Measurements from ENCODE around the gene HSD17B1.
A peak's percentile ranks its signal among the peaks of the same experiment; 100 is the strongest.
"Not testable (repeated sequence)": the region's sequence is repeated elsewhere in the genome, so short reads cannot be mapped to it uniquely, and the experiment has no call there.

HSD17B1 gene, protein sequence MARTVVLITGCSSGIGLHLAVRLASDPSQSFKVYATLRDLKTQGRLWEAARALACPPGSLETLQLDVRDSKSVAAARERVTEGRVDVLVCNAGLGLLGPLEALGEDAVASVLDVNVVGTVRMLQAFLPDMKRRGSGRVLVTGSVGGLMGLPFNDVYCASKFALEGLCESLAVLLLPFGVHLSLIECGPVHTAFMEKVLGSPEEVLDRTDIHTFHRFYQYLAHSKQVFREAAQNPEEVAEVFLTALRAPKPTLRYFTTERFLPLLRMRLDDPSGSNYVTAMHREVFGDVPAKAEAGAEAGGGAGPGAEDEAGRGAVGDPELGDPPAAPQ

DNA sequence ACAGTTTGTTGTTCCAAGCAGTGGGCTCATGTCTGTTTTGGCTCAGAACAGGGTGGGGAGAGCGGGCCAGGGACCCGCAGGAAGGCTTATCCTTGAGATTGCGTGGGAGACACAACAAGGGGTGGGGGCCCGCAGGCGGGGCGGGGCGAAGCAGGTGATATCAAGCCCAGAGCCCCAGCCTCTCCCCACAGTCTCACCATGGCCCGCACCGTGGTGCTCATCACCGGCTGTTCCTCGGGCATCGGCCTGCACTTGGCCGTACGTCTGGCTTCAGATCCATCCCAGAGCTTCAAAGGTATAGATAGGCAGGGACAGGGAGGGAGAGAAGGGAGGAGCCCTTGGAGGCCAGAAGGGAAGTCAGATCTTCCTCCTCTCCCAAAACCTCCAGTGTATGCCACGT is at the start of gene HSD17B1:
Gene HSD17B1 (plus strand): TSS at position 188 of the 400 bp plus-strand sequence. CDS start 11 bp downstream, at position 199.
- DNase-seq (ENCODE audit: low spot score), result not testable (repeated sequence)

DNA sequence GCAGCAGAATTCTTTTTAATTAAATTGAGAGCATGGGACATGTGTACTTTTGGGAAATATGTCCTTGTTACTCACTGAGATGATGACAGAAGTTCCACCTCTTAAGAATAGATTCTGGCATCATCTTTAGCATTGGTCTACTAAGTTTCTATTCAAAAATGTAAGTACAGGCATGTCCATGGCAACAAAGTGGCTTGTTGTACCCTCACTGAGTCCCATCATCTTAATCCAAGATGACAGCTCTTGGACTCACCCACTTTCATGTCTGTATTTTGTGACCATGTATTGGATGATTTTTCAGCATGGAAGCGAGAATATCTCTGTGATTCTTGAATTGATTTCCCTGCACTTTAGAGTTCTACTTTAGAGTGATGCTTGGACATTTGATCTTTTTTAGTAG is 49.8 kb upstream of the HSD17B1 start:
- DNase-seq (ENCODE audit: low spot score), result no peak

DNA sequence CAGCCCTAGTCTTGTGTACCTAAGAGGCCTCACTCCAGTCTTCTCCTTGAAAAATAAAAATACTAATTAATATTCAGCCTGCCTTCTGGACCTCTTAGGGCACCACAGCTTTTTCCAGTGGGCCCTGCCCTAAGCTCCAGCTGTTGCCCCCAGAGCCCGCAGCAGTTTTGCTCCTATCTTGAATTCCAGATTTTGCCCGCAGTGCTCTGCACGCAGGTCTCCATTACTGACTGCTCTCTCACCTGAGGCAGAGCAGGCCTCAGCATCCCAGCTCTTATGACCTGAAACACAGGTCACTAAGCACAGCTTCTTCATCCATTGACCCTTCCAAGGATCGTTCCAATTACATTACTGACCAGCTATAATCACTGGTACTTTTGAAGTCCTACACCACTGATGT is 45.1 kb upstream of the HSD17B1 start:
- DNase-seq (ENCODE audit: low spot score), result no peak

DNA sequence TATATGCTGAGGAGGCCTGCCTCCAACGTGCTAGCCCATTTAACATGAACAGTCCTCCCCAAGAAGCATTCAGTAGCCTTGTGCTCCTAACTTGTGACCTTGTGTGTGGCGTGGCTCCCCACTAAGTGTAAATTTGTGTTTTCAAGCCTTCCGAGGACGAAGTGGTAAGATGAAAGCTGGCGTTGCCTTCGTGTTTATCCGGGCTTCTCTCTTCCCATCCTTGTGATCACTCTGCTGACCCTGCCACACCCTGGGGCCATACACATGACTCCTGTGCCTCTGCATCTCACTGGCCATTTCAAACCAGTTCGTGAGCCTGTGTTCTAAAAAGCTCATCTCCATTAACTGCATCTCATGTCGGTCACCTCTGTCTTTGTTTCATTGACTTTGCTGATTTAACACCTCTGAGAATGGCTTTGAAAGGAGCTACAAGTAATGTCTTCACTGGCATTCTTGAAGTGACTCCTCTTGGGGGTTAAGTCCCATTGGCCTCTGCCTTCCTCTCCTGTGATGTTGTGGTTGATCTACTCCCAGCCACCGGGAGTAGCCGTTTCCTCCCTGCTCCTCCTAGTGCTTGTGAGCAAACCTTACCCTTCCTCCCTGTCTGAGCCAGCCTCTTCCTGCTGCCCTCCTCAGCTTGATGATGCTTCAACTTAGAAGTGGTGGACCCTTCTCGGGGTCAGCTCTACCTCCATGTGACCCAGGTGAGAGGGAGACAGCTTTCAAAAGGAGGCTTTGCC is 44.1 kb upstream of the HSD17B1 start:
- DNase-seq (ENCODE audit: low spot score), result no peak

DNA sequence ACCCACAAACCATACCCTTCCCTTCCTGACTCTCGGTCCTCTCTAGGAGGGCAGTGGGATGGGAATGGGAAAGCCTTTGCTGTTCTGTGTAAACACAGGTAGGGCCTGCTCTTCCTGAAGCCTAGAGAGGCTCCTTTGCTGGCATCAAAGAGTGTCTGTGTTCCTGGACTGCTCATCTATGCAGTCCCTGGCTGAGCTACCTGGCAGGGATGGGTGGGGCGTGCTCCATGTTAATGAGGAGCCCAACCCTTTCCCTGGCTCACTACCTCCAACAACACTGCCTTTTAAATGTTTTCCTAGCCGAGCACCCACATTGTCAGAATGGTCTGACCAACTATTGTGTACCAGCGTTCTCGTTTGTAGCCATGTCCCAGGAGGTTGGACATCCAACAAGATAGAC is 43.3 kb upstream of the HSD17B1 start:
- DNase-seq (ENCODE audit: low spot score), result no peak

DNA sequence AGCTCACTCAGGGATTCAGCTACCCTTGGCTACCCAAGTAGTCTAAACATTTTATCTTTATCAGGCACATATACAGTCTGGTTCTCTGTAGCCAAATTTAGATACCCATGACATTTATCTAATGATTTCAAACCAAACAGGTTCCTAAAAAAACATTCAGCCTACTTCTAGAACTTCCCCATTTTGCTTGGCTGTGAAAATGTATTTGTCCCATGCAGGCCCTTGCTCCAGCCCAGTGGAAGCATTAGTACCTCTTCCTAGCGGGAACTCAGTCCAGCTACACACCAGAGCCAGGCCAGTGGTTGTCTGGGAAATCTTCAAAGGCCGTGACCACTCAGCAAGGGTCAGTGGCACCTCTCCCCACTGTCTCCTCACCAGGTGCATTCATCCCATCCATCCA is 42.9 kb upstream of the HSD17B1 start:
- DNase-seq (ENCODE audit: low spot score), result no peak

DNA sequence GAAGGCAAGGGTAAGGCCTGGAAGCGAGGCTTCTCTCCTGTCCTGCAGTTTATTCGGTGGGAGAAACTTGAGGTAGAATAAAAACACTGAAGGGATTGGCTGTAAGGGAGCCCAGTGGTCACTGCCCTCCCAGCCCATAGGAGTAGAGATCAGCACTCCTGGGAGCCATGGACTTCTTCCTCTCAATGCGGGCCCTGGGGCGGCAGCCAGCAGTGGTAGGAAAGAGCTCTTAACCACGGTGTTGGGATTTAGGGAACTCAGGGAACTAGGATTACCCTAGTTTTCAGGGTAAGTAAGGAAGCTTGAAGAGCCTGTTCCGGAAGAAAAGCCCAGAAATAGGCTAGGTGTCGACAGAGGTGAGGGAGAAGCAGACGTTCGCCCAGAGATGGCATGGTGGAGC is 40.5 kb upstream of the HSD17B1 start:
- no peak for DNase-seq (ENCODE audit: low spot score)

DNA sequence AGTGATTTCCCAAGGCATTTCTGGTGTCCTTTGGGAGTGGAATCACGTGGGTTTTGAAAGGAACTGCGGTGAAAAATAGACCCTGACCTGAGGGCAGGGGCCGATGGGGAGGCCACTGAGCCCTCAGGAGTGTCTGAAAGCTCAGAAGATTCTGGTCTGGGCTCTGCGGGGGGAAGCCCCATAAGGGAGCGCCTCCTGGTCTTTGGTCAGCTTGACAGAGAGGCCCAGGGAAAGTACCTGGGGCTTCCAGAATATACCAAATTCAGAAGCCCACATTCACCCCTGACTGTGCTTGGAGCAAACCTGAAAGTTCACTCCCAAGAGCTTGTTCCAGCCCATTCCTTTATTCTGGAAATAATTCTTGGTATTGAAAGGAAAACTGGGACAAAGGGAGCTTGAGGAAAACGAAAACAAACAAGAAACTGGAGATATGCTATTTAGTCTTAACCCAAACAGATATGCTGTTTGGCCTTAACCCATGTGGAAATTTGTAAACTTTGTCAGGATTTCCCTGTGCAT is 39.9 kb upstream of the HSD17B1 start:
- no peak for DNase-seq (ENCODE audit: low spot score)

DNA sequence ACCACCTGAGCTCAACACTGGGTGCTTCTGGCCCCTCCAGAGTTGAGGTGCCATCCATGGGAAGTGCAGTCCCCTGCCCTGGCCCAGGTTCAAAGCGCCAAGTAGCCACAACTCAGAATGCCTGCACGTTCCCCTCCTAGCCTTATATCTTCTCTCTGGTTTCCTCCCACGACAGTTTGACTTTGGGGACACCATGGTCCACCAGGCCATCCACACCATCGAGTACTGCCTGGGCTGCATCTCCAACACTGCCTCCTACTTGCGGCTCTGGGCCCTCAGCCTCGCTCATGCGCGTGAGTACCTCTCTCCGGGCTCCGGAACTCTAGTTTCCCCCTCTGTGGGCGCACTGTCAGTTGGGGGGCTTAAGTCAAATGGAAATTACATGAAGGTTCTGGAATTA is 39.0 kb upstream of the HSD17B1 start:
- DNase-seq (ENCODE audit: low spot score), result no peak

DNA sequence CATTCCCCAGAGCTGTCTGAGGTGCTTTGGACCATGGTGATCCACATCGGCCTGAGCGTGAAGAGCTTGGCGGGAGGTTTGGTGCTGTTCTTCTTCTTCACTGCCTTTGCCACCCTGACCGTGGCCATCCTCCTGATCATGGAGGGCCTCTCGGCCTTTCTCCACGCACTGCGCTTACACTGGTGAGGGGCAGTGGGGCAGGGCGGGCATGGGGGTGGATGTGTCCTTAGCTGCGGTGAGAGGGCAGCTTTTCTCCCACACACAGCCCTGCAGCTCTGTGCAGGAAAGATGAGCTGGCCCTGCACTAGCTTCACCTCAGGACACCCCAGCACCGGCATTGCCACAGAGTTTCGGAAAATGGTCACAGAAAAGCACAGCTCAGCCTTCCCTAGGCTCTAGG is 38.4 kb upstream of the HSD17B1 start:
- DNase-seq (ENCODE audit: low spot score), result no peak

DNA sequence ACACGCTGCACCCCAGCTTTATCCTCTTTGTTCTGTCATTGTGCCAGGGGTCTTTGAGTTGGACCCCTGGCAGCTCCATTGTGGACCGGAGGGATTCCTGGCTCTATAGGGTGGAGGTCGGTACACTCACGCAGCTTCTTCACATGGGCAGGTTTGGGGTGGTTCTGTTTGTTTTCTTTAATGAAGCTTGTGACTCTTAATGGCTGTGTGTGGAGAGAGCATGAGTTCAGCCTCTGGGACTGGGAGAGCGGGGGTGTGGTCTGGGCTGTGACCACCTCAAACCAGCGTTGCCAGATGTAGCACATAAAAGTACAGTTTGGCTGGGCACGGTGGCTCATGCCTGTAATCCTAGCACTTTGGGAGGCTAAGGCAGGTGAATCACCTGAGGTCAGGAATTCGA is 37.9 kb upstream of the HSD17B1 start:
- DNase-seq (ENCODE audit: low spot score), result no peak

DNA sequence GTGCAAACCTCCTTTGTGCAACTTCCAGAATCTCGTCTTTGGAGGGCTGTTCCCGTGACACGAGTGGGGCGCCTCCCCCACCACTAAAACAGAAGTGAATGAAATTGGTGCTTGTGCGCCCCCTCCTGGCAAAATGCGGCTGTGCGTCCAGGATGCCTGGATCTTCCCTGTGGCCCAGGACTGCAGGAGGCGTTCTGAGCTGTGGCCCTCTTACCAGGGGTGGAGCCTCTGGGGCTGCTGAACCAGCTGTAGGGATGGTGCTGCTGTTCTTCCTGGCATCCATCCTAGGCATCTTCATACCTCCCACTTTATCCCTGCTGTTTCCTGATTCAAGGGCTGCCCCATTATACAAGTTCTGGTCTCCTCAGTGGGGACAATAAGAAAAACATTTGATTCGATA is 35.2 kb upstream of the HSD17B1 start:
- peak; percentile 72 for DNase-seq (ENCODE audit: low spot score)

DNA sequence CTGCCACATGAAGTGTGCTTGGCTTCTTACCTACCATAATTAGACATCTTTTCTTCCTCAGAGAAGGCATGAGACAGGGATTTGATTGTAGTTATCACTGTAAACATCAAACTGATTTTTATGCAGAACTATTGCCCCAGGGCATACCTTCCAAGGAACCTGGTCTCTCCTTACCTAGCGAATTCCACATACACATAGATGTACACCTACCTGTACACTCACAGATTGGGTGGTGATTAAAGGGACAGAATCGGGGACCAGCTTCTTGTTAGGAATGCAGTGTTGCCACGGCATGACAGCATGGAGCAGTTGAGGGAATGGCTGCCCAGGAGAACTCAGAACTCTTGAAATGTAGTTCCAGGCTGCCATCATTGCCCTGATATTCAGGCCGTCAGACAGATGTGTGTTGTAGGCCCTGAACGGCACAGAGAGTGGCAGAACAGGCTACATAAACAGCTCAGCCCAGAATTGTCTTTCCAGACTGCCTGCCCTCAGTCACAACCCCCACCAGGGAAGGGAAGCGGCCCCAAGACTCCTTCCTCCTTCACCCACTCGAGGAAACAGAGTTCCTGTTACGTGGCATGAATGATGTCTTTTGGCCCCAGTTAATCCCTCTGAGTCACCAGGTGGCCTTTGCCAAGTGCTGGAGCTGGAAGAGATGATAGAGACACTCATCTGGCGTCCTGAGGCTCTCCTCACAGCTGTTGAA is 34.5 kb upstream of the HSD17B1 start:
- peak; percentile 58 for DNase-seq (ENCODE audit: low spot score)

DNA sequence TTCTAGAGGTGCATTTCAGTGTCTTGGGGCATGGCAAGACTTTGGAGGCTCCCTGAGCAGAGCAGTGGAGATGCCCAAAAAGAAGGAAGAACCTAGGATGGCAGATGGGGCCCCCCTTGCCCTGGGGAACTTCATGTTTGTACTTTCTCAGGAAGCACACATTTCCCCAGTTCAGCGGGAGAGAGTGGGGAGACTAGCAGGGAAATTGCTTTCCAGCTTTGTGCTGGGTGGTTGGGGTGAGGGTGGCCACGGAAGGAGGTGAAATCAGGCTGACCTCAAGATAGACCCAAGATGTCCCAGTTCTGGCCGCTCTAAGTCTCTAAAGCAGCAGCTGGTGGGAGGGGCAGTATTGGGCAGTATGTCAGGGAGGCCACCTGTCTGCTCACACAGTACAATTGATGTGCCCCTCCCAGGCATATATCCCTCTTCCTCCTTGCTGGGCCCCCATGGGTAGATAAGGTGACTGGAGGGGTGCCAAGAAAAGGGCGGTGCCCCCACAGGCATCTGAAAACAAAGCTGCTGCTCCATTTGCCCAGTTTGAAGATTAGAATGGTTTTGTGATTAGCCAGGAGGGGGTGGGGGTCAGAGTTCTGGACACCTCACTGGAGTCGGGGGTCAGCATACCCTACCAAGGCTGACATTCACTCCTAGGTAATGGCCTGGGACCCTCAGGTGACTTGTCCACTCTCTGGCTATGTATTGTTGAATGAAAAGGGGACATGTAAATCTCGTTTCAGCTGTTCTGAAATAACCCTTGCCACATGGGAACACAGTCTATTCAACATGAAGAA is 33.8 kb upstream of the HSD17B1 start:
- DNase-seq (ENCODE audit: low spot score), result peak; percentile 64

DNA sequence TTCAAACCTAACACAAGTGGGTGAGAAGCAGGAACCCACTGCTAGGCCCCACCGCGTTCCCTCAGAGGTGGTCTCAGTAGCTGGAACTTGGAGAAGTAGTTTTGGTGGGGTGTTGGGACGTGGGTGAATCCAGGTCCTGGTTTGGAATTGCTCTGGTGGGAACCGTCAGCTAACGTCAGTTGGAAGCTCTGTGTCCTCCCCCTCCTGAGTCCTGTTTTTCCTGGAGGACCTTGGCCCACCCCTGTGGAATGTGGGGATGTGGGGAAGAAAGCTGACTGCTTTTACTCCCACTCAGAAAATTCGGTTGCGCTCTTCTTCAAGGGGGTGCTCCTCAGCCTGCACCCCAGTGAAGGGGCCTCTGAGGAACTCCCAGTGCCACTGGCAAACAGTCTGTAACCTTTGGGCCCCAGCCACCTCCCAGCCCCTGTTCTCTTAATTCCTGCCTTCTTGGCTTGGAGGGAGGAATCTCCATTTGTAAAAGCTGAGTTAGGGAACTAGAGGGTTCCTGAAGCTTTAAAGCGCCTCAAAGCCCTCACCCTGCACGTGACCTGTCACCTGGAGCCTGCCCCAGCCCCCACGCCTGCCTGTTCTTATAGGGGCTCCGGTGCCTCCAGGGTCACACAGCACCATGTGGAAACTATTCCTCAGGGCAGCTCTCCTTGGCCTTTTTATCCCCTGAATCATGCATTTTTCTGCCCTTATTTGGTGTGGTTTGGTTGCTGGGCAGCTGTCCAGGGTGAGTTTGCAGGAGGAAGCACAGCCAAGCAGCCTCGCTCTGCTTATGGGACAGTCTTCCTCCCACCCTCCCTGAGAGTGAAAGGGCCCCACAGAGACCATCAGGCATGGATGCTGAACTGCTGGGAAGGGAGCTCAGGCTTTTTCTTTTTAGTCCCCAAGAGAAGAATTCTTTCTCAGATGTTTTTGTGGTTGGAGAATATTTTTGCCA is 32.9 kb upstream of the HSD17B1 start:
- DNase-seq (ENCODE audit: low spot score), result peak; percentile 71

DNA sequence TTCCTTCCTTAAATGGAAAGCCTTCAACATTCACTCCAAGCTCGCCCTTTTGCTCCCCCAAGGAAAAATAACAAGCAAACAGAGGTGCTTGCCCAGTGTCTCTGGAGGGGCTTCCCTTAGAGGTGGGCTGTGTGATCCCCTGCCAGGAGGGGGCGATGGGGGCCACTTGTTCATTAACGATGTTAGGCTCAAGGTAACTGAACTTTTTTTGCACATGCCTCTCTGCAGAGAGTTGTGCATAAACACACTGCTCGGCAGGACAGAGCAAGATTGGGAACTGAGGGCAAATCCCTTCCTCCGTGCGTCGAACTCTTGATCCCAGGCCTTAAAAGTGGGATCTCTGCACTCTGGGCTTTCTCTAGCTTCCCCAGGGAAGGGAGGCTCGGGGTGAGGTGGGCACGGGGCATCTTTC is 32.2 kb upstream of the HSD17B1 start:
- DNase-seq (ENCODE audit: low spot score), result no peak

DNA sequence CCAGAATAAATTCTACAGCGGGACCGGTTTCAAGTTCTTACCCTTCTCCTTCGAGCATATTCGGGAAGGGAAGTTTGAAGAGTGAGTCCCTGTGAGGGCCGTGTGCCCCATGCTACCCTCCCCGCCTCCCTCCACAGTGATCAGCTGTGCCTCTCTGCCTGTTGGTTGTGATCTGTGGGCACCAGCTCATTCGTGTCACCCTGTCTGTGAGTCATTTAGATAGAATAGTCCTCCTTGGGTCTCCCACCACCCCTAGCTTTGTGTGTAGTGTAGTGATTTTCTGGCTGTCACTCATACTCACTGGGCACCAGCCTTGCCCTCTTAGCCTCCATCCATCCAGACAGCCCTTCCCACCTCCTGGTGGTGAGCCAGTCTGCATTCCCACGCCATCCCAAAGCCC is 31.7 kb upstream of the HSD17B1 start:
- DNase-seq (ENCODE audit: low spot score), result no peak

DNA sequence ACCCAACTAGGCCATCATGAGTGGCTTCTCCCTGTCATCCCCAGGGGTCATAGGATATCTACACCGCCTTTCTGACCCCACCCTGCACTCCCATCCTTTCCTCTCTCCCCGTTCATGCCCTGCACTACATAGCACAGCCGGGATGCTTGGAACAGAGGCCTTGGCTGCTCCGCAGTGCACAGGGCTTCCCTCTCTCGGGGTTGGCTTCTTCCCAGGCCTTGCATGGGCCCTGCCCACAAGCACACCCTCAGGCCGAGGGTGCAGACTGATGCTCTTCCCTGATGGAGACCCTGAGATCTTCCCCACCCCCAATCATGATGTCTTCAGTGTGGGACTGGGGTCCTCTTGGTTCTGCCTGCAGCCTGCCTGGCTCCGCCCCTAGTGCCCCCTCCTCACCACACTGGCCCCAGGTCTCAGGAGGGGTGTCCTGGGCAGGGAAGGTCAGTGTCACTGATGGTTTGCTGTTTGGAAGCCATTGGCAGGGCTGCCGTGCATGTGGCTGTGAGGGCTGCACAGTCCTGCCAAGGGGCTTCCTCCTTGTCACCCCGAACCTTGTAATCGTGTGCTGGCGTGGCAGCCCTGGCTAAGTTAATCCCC is 31.0 kb upstream of the HSD17B1 start:
- DNase-seq (ENCODE audit: low spot score), result no peak

DNA sequence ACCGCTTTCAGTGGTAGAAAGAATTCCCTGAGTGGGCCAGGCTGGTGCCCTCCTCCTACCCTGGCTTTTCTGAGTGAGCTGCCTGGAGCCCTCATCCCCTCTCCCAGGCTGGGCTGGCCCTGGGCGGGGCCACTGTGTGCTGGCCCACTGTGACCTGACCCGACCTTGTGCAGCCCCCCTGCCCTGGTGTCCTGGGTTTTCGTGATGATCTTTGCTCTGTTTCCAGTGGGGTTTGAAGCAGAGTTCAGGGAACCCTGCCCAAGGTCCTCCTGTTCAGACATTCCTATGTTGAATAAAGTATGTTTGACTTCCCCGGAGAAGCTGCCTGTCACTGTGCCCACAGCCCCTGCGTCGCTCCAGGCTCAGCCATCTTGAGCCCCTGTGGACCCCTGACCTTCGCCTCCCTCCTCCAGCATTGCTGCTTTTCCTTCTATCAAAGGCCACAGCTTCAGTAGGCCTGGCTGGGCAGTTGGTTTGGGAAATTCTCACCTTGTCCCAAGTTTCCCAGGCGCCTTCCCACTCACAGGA is 30.4 kb upstream of the HSD17B1 start:
- DNase-seq (ENCODE audit: low spot score), result no peak

DNA sequence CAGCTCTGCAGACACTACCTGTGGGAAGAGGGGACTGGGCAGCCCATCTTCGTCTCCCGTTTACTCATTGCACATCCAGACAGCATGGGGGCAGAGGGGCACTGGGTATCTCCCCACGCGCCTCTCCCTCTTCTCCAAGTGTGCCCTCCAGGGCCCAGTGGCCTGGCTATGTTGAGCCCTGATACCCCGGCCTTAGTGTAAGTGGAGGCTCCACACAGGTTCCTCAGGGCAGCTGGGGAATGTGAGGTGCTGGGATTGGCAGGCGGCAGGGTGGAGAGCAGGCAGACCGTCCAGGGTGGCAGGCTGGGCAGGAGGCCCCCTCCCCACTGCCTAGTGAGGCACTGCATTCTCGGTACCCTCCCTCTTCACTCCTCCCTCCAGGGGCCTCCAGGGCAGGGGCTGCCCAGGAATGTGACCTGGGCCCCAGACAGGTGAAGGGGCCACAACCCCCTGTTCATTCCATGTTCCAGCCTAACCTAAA is 29.9 kb upstream of the HSD17B1 start:
- DNase-seq (ENCODE audit: low spot score), result no peak
